CD14-positive monocyte (primary cell): ENCODE data around the gene HSD11B2. TPM values are rescaled to one million over a fixed set of nuclear protein-coding genes. Genes with fewer than 3 reads are reported as not detected.

Experiments used
- DNase-seq, 3 donors: peaks; one replicate each; pipeline ENCODE4 v3.0.0-alpha.2; 2011 to 2022
- H2AFZ ChIP-seq: 2 replicates; pipeline ENCODE4 v1.6.0; 2012; ENCODE audit warnings: mild to moderate bottlenecking, low read depth, low read length, inconsistent platforms; ENCODE audit not compliant: insufficient read depth, poor library complexity, severe bottlenecking
- H3K27ac ChIP-seq, 2 donors: 1 replicate in 1 of 2; 2 replicates in 1 of 2; pipeline ENCODE4 v1.5.1; 2012 to 2013; ENCODE audit warnings: low read length in 2 of 2, control low read depth in 1 of 2, inconsistent platforms in 1 of 2, low read depth in 1 of 2, mild to moderate bottlenecking in 1 of 2
- H3K27me3 ChIP-seq, 2 donors: one replicate each; pipeline versions ENCODE4 v1.6.0 to v1.6.1; 2011 to 2013; ENCODE audit warnings: low read length in 2 of 2; ENCODE audit not compliant: control insufficient read depth in 2 of 2, insufficient read depth in 2 of 2
- H3K36me3 ChIP-seq, 2 donors: replicated peaks in 1 of 2; 1 replicate in 1 of 2; 2 replicates in 1 of 2; pipeline versions ENCODE4 v1.5.1 to v1.6.1; 2012 to 2013; ENCODE audit warnings: low read length in 2 of 2, control low read depth in 1 of 2, inconsistent platforms in 1 of 2, mild to moderate bottlenecking in 1 of 2; ENCODE audit not compliant: insufficient read depth in 2 of 2, control insufficient read depth in 1 of 2
- H3K4me1 ChIP-seq, 2 donors: 1 replicate in 1 of 2; 2 replicates in 1 of 2; pipeline versions ENCODE4 v1.5.1 to v1.6.1; 2012 to 2013; ENCODE audit warnings: low read length in 2 of 2, control low read depth in 1 of 2, inconsistent platforms in 1 of 2, mild to moderate bottlenecking in 1 of 2, moderate library complexity in 1 of 2; ENCODE audit not compliant: insufficient read depth in 2 of 2, control insufficient read depth in 1 of 2
- H3K4me2 ChIP-seq: replicated peaks from 2 replicates; pipeline ENCODE3; 2012; ENCODE audit warnings: low read length, moderate library complexity, mild to moderate bottlenecking; ENCODE audit not compliant: poor library complexity, severe bottlenecking; ENCODE audit errors: extremely low read depth
- H3K4me3 ChIP-seq, 3 experiments: fragments of 200-600 bp in 1 of 3; sonication (generic) in 1 of 3; replicated peaks in 1 of 3; 1 replicate in 2 of 3; 2 replicates in 1 of 3; pipeline ENCODE4 v1.5.1; 2011 to 2013; ENCODE audit warnings: low read length in 3 of 3, mild to moderate bottlenecking in 3 of 3, control low read depth in 2 of 3, low read depth in 2 of 3, inconsistent platforms in 1 of 3, moderate library complexity in 1 of 3
- H3K79me2 ChIP-seq: 2 replicates; pipeline ENCODE4 v1.6.0; 2012; ENCODE audit warnings: mild to moderate bottlenecking, control low read depth, inconsistent platforms, low read length, moderate library complexity; ENCODE audit not compliant: insufficient read depth
- H3K9ac ChIP-seq: 2 replicates; pipeline ENCODE4 v1.6.0; 2017; ENCODE audit warnings: low read length, mild to moderate bottlenecking; ENCODE audit not compliant: insufficient read depth, poor library complexity, severe bottlenecking
- H3K9me3 ChIP-seq, 2 donors: replicated peaks in 1 of 2; 1 replicate in 1 of 2; 2 replicates in 1 of 2; pipeline versions ENCODE4 v1.5.1 to v1.6.1; 2012 to 2013; ENCODE audit warnings: low read length in 2 of 2, control low read depth in 1 of 2; ENCODE audit not compliant: control insufficient read depth in 1 of 2, insufficient read depth in 1 of 2
- H4K20me1 ChIP-seq: 2 replicates; pipeline ENCODE4 v1.6.0; 2012; ENCODE audit warnings: mild to moderate bottlenecking, low read length, control low read depth, moderate library complexity; ENCODE audit not compliant: insufficient read depth
- H3K27ac Mint-ChIP-seq, 7 donors: one replicate each; pipeline ENCODE4 v1.8.0; 2020; ENCODE audit warnings: mild to moderate bottlenecking in 7 of 7, mixed read lengths in 7 of 7, moderate library complexity in 6 of 7, inconsistent platforms in 2 of 7
- H3K27me3 Mint-ChIP-seq, 3 donors: one replicate each; pipeline ENCODE4 v1.8.0; 2021 to 2022; ENCODE audit warnings: low read depth in 3 of 3, mild to moderate bottlenecking in 3 of 3, mixed read lengths in 3 of 3, moderate library complexity in 3 of 3, inconsistent platforms in 1 of 3
- H3K36me3 Mint-ChIP-seq, 2 donors: one replicate each; pipeline ENCODE4 v1.8.0; 2020; ENCODE audit warnings: mixed read lengths in 2 of 2, inconsistent platforms in 1 of 2, mild to moderate bottlenecking in 1 of 2
- H3K4me1 Mint-ChIP-seq: one replicate; pipeline ENCODE4 v1.8.0; 2020; ENCODE audit warnings: mild to moderate bottlenecking, mixed read lengths
- H3K4me3 Mint-ChIP-seq, 2 donors: one replicate each; pipeline ENCODE4 v1.8.0; 2020; ENCODE audit warnings: mild to moderate bottlenecking in 2 of 2, mixed read lengths in 2 of 2, moderate library complexity in 1 of 2
- H3K9me3 Mint-ChIP-seq, 7 donors: one replicate each; pipeline ENCODE4 v1.8.0; 2020 to 2022; ENCODE audit warnings: mixed read lengths in 7 of 7, mild to moderate bottlenecking in 6 of 7, moderate library complexity in 6 of 7, inconsistent platforms in 2 of 7
- WGBS: methylation state at CpG from one replicate; pipeline ENCODE4 v1.1.5; 2013; ENCODE audit warnings: missing lambda C conversion rate; ENCODE audit not compliant: insufficient coverage; 5-methylcytosine and 5-hydroxymethylcytosine counted together
- intact Hi-C, 2 donors: fragments of 100-400 bp; cut with micrococcal nuclease; formaldehyde crosslinking; loops; one replicate each; pipeline versions ENCODE4 v1.15.0 to v1.15.1; 2023
- polyA plus RNA-seq, 3 donors: library from polyadenylated mRNA; depleted of rRNA in 1 of 3; unstranded in 2 of 3; stranded (reverse) in 1 of 3; fragments of 300-500 nt in 2 of 3; fragments of >200 nt in 1 of 3; fragmentation: Illumina TruSeq in 2 of 3; gene quantifications; 1 replicate in 2 of 3; 2 replicates in 1 of 3; pipeline ENCODE4 v1.2.3, GENCODE V29; 2012 to 2021
- TF ChIP-seq, protein P1 (sequence below): fragments of 200-600 bp; IDR thresholded peaks from one replicate; pipeline ENCODE4 v1.8.0; 2022; ENCODE audit warnings: antibody characterized with exemption, mild to moderate bottlenecking

HSD11B2 gene
- polyA plus RNA-seq, 3 donors, result not detected

DNA sequence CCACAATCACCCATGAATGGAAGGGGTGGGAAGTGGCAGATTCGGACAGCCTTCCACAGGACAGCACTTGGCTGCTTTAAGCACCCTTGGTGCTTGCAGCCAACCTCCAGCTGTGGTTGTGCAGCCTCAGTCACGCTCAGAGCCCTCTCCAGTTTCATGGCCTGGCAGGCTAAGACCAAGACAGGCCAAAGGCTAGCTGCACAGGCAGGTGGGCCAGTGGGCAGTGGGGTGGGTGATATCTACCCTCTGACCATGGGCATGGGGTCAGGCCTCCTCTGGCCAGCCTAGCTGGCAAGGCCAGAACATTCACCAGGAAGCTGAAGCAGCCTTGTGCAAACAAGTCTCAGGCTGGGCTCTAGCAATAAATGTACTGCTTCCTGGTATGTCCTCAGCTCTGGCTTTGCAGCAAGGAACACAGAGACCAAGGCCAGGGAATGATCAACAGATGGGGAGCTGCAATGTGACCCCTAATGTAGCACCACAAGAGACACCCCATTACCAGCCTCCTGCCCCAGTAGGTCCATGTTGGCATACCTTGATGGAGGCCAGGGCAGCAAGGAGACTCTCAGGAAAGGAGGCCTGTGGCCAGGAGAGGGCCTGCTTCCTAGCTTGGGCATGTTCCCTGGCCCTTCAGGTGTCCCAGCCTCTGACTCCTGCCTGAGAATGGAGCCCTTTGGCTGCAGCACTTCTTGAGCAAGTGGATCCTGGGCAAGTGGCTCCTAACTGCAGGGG is 20.9 kb downstream of the HSD11B2 start:
- no peaks in the 10 kb centered on the region for H3K9me3 ChIP-seq
- H3K4me2 ChIP-seq, result no peak overlapping the region
- Mint-ChIP-seq H3K4me3 (no peak overlapping the region), H3K4me1 (peaks cover 9% of the 10 kb centered on the region), H3K27ac (peak overlapping the region in 1 of 7 donors; percentile 2), H3K9me3 (peaks cover 0 to 2% (median 0%) of the 10 kb centered on the region in 7 donors), H3K27me3 (no peaks in the 10 kb centered on the region), H3K36me3 (peaks cover 58 to 96% of the 10 kb centered on the region in 2 donors)
- peaks cover 81 to 93% of the 10 kb centered on the region in 2 donors for H3K36me3 ChIP-seq
- H3K27ac ChIP-seq, result peak overlapping the region in 1 of 2 donors; percentile 14
- H3K9ac ChIP-seq, result no peak overlapping the region
- no peaks in the 10 kb centered on the region for H3K4me1 ChIP-seq
- peaks cover 100% of the 10 kb centered on the region for H4K20me1 ChIP-seq
- H2AFZ ChIP-seq, result no peak overlapping the region
- intact Hi-C loops, result no loop called here
- TF ChIP-seq, protein P1, sequence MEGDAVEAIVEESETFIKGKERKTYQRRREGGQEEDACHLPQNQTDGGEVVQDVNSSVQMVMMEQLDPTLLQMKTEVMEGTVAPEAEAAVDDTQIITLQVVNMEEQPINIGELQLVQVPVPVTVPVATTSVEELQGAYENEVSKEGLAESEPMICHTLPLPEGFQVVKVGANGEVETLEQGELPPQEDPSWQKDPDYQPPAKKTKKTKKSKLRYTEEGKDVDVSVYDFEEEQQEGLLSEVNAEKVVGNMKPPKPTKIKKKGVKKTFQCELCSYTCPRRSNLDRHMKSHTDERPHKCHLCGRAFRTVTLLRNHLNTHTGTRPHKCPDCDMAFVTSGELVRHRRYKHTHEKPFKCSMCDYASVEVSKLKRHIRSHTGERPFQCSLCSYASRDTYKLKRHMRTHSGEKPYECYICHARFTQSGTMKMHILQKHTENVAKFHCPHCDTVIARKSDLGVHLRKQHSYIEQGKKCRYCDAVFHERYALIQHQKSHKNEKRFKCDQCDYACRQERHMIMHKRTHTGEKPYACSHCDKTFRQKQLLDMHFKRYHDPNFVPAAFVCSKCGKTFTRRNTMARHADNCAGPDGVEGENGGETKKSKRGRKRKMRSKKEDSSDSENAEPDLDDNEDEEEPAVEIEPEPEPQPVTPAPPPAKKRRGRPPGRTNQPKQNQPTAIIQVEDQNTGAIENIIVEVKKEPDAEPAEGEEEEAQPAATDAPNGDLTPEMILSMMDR, result no peak
- peaks cover 100% of the 10 kb centered on the region for H3K79me2 ChIP-seq
- no peak overlapping the region for H3K4me3 ChIP-seq
- DNase-seq, result no peak
- H3K27me3 ChIP-seq, result no peaks in the 10 kb centered on the region
- WGBS, result 100% methylated on average over 2 of the region's 2 CpGs

DNA sequence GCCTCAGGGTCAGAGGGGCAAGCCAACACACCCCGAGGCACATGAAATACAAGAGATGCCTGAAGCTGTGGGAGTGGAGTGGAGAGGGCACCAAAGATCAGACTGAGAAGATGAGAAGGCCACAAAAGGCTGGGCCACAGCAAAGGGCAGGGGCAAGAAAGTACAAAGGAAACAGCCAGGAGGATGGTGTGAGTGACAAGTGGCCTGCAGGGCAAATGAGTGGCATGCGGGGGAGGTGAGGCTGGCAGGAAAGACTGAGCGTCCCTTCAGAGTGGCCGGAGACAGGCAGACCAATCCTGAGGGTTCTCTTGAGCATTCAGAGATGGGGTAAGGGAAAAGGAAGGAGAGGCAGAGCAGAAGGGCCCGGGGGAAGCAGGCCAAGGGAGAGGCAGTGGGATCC is 23.2 kb downstream of the HSD11B2 start:
- Histone ChIP-seq H3K79me2 (peaks cover 100% of the 10 kb centered on the region), H3K27ac (peak overlapping the region in 1 of 2 donors; percentile 40), H3K36me3 (peaks cover 82 to 93% of the 10 kb centered on the region in 2 donors), H3K4me1 (peaks cover 0 to under 1% of the 10 kb centered on the region in 2 donors), H4K20me1 (peaks cover 100% of the 10 kb centered on the region), H2AFZ (no peak overlapping the region), H3K27me3 (no peaks in the 10 kb centered on the region), H3K4me2 (no peak overlapping the region), H3K9ac (no peak overlapping the region), H3K4me3 (no peak overlapping the region), H3K9me3 (no peaks in the 10 kb centered on the region)
- TF ChIP-seq, protein P1, result no peak
- Mint-ChIP-seq H3K27ac (peak overlapping the region in 4 of 7 donors; percentile 24 to 87 (median 70)), H3K27me3 (no peaks in the 10 kb centered on the region), H3K9me3 (peaks cover 0 to 2% (median 0%) of the 10 kb centered on the region in 7 donors), H3K4me1 (peaks cover 11% of the 10 kb centered on the region), H3K36me3 (peaks cover 62 to 94% of the 10 kb centered on the region in 2 donors), H3K4me3 (no peak overlapping the region)
- no peak for DNase-seq
- intact Hi-C loops, result no loop called here
- WGBS, result 98% methylated on average over 5 of the region's 5 CpGs
